KMS-11 (cell line): ENCODE measurements around the gene ADAMTS2.

Experiments
- H2AFZ ChIP-seq: fragments of 200-600 bp; sonication (generic); 2 replicates; pipeline ENCODE4 v1.6.1; 2016; ENCODE audit warnings: antibody characterized with exemption, mixed run types, low read depth
- H3K27ac ChIP-seq: fragments of 200-600 bp; sonication (generic); 2 replicates; pipeline ENCODE4 v1.6.1; 2016; ENCODE audit warnings: mild to moderate bottlenecking, mixed run types
- H3K27me3 ChIP-seq: fragments of 200-600 bp; sonication (generic); 2 replicates; pipeline ENCODE4 v1.6.1; 2017; ENCODE audit warnings: mild to moderate bottlenecking, low read depth, mixed run types, moderate library complexity; ENCODE audit not compliant: insufficient read depth
- H3K36me3 ChIP-seq: fragments of 200-600 bp; sonication (generic); 2 replicates; pipeline ENCODE4 v1.6.1; 2017; ENCODE audit warnings: mild to moderate bottlenecking, mixed run types; ENCODE audit not compliant: insufficient read depth
- H3K4me1 ChIP-seq: fragments of 200-600 bp; sonication (generic); 2 replicates; pipeline ENCODE4 v1.6.1; 2016; ENCODE audit warnings: mild to moderate bottlenecking, low read depth, mixed run types; ENCODE audit not compliant: poor library complexity, severe bottlenecking
- H3K4me2 ChIP-seq: fragments of 200-600 bp; sonication (generic); 2 replicates; pipeline ENCODE4 v1.7.0; 2016; ENCODE audit warnings: mild to moderate bottlenecking, mixed run types
- H3K4me3 ChIP-seq: fragments of 200-600 bp; sonication (generic); IDR thresholded peaks from 2 replicates; pipeline ENCODE4 v1.6.1; 2017; ENCODE audit warnings: low read depth, low read length, mixed read lengths; ENCODE audit not compliant: insufficient read depth
- H3K79me2 ChIP-seq: fragments of 200-600 bp; sonication (generic); 2 replicates; pipeline ENCODE4 v1.6.1; 2016; ENCODE audit warnings: low read depth, mixed run types; ENCODE audit not compliant: insufficient read depth
- H3K9ac ChIP-seq: fragments of 200-600 bp; sonication (generic); 2 replicates; pipeline ENCODE4 v1.6.1; 2016; ENCODE audit warnings: mild to moderate bottlenecking, mixed run types
- H4K20me1 ChIP-seq: fragments of 200-600 bp; sonication (generic); 2 replicates; pipeline ENCODE4 v1.6.1; 2016; ENCODE audit warnings: mild to moderate bottlenecking, mixed run types; ENCODE audit not compliant: insufficient read depth
- TF ChIP-seq, protein P1 (sequence below): fragments of 200-600 bp; sonication (generic); conservative IDR thresholded peaks from 2 replicates; pipeline ENCODE4 v1.6.1; 2017; ENCODE audit warnings: low read depth, mild to moderate bottlenecking, antibody characterized with exemption, low read length, moderate library complexity, mixed read lengths

The ADAMTS2 gene

GRCh38 chr5:179254638-179255271 lies 90.5 kb downstream of the ADAMTS2 start:
- Histone ChIP-seq H3K36me3 (no peaks in the 10 kb centered on the region), H3K9ac (no peak overlapping the region), H3K79me2 (no peaks in the 10 kb centered on the region), H3K4me2 (no peak overlapping the region), H4K20me1 (no peaks in the 10 kb centered on the region), H3K27me3 (no peaks in the 10 kb centered on the region), H3K4me3 (no peak overlapping the region), H2AFZ (no peak overlapping the region), H3K27ac (no peak overlapping the region), H3K4me1 (no peaks in the 10 kb centered on the region)
- TF ChIP-seq, protein P1, sequence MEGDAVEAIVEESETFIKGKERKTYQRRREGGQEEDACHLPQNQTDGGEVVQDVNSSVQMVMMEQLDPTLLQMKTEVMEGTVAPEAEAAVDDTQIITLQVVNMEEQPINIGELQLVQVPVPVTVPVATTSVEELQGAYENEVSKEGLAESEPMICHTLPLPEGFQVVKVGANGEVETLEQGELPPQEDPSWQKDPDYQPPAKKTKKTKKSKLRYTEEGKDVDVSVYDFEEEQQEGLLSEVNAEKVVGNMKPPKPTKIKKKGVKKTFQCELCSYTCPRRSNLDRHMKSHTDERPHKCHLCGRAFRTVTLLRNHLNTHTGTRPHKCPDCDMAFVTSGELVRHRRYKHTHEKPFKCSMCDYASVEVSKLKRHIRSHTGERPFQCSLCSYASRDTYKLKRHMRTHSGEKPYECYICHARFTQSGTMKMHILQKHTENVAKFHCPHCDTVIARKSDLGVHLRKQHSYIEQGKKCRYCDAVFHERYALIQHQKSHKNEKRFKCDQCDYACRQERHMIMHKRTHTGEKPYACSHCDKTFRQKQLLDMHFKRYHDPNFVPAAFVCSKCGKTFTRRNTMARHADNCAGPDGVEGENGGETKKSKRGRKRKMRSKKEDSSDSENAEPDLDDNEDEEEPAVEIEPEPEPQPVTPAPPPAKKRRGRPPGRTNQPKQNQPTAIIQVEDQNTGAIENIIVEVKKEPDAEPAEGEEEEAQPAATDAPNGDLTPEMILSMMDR: no peak

DNA sequence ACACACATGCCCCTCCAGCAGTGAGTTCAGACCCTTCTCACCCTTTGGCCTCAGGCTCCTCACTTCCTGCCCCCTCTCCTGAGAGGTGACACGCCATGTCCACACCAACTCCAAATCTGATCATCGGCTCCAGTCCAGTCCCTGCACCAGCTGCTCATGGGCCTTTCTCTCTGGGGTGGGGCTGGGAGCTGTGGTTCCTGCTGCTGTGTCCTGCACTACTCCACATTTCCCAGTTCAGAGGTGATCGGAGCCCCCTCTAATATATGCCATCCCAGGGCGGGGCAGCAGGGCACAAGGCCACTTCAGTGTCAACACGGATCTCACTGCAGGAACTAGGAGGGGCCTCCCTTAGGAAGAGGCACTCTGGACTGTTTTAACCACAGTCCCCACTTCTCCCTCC lies 91.5 kb downstream of the ADAMTS2 start:
- Histone ChIP-seq H3K27me3 (no peaks in the 10 kb centered on the region), H3K9ac (no peak overlapping the region)
- TF ChIP-seq, protein P1: no peak

GRCh38 chr5:179251276-179251969 lies 93.8 kb downstream of the ADAMTS2 start:
- H3K36me3 ChIP-seq: no peaks in the 10 kb centered on the region
- no peak overlapping the region for H2AFZ ChIP-seq
- H3K4me1 ChIP-seq: no peaks in the 10 kb centered on the region
- H3K79me2 ChIP-seq: no peaks in the 10 kb centered on the region
- no peak overlapping the region for H3K4me3 ChIP-seq
- no peaks in the 10 kb centered on the region for H4K20me1 ChIP-seq
- no peaks in the 10 kb centered on the region for H3K27me3 ChIP-seq
- no peak overlapping the region for H3K4me2 ChIP-seq
- H3K27ac ChIP-seq: no peak overlapping the region
- H3K9ac ChIP-seq: no peak overlapping the region
- TF ChIP-seq, protein P1: no peak

More for the DNA sequence above, 91.5 kb downstream of the ADAMTS2 start:
- Histone ChIP-seq H3K4me2 (no peak overlapping the region), H3K27ac (no peak overlapping the region), H3K36me3 (no peaks in the 10 kb centered on the region), H4K20me1 (no peaks in the 10 kb centered on the region), H3K4me1 (no peaks in the 10 kb centered on the region), H3K4me3 (no peak overlapping the region), H3K79me2 (no peaks in the 10 kb centered on the region), H2AFZ (no peak overlapping the region)

GRCh38 chr5:179250561-179251225 lies 94.6 kb downstream of the ADAMTS2 start:
- Histone ChIP-seq H4K20me1 (no peaks in the 10 kb centered on the region), H3K4me3 (no peak overlapping the region), H3K79me2 (no peaks in the 10 kb centered on the region), H3K4me2 (no peak overlapping the region), H2AFZ (no peak overlapping the region), H3K27ac (no peak overlapping the region), H3K36me3 (no peaks in the 10 kb centered on the region), H3K4me1 (no peaks in the 10 kb centered on the region), H3K9ac (no peak overlapping the region), H3K27me3 (no peaks in the 10 kb centered on the region)
- TF ChIP-seq, protein P1: no peak
